Hepatocyte (in vitro differentiated cells): Measurements from ENCODE around the gene PGM1. TPM values are rescaled to one million over a fixed set of nuclear protein-coding genes. Genes with fewer than 3 reads are reported as not detected.

Experiments
- DNase-seq: peaks from one replicate; pipeline ENCODE4 v3.0.0-alpha.2; 2016; ENCODE audit warnings: low spot score
- H2AFZ ChIP-seq: fragments of 200-600 bp; sonication (generic); 2 replicates; pipeline ENCODE4 v1.6.0; 2016; ENCODE audit warnings: antibody characterized with exemption, mild to moderate bottlenecking
- H3K27ac ChIP-seq: fragments of 200-600 bp; sonication (generic); 2 replicates; pipeline ENCODE4 v1.5.1; 2016; ENCODE audit warnings: mild to moderate bottlenecking
- H3K27me3 ChIP-seq: fragments of 200-600 bp; sonication (generic); 2 replicates; pipeline ENCODE4 v1.6.1; 2016
- H3K36me3 ChIP-seq: fragments of 200-600 bp; sonication (generic); replicated peaks from 2 replicates; pipeline ENCODE4 v1.5.1; 2016; ENCODE audit warnings: low read depth; ENCODE audit not compliant: insufficient read depth
- H3K4me1 ChIP-seq: fragments of 200-600 bp; sonication (generic); 2 replicates; pipeline ENCODE4 v1.5.1; 2016; ENCODE audit warnings: mild to moderate bottlenecking, moderate library complexity; ENCODE audit not compliant: insufficient read depth
- H3K4me2 ChIP-seq: fragments of 200-600 bp; sonication (generic); 2 replicates; pipeline ENCODE4 v1.6.0; 2016
- H3K4me3 ChIP-seq: fragments of 200-600 bp; sonication (generic); 2 replicates; pipeline ENCODE4 v1.5.1; 2016; ENCODE audit warnings: mild to moderate bottlenecking
- H3K79me2 ChIP-seq: fragments of 200-600 bp; sonication (generic); 2 replicates; pipeline ENCODE4 v1.6.0; 2017; ENCODE audit warnings: mild to moderate bottlenecking
- H3K9me2 ChIP-seq: fragments of 200-600 bp; sonication (generic); replicated peaks from 2 replicates; pipeline ENCODE4 v1.6.0; 2017; ENCODE audit warnings: mild to moderate bottlenecking; ENCODE audit not compliant: insufficient read depth
- H3K9me3 ChIP-seq: fragments of 200-600 bp; sonication (generic); 2 replicates; pipeline ENCODE4 v1.5.1; 2016; ENCODE audit warnings: low read depth, mild to moderate bottlenecking
- H4K20me1 ChIP-seq: fragments of 200-600 bp; sonication (generic); 2 replicates; pipeline ENCODE4 v1.6.0; 2016; ENCODE audit warnings: mild to moderate bottlenecking; ENCODE audit not compliant: insufficient read depth, poor library complexity, severe bottlenecking
- EZH2 ChIP-seq: fragments of 200-600 bp; sonication (generic); IDR thresholded peaks from 2 replicates; pipeline ENCODE4 v1.6.1; 2016; ENCODE audit warnings: antibody characterized with exemption, mild to moderate bottlenecking, borderline replicate concordance
- EZH2phosphoT487 ChIP-seq: fragments of 200-600 bp; sonication (generic); IDR thresholded peaks from one replicate; pipeline ENCODE4 v1.6.1; 2018; ENCODE audit warnings: antibody characterized with exemption, mild to moderate bottlenecking, low read depth, moderate library complexity; ENCODE audit not compliant: unreplicated experiment, severe bottlenecking
- WGBS: methylation state at CpG from one replicate; pipeline ENCODE4 v1.1.6; 2016; ENCODE audit warnings: low lambda C conversion rate; ENCODE audit errors: missing lambda C conversion rate; 5-methylcytosine and 5-hydroxymethylcytosine counted together
- polyA plus RNA-seq: library from polyadenylated mRNA; unstranded; fragments of >200 nt; fragmentation: Nextera tagmentation; extraction: Ambion mirVana; gene quantifications from 2 replicates; pipeline ENCODE4 v1.2.1, GENCODE V29; 2016
- total RNA-seq: library from RNA; depleted of rRNA; stranded (reverse); fragments of >200 nt; gene quantifications from 2 replicates; pipeline ENCODE4 v1.2.3, GENCODE V29; 2014
- TF ChIP-seq, protein P1 (sequence below): fragments of 200-600 bp; sonication (generic); IDR thresholded peaks from 2 replicates; pipeline ENCODE4 v1.5.1; 2016; ENCODE audit warnings: antibody characterized with exemption, mild to moderate bottlenecking; ENCODE audit not compliant: poor library complexity

PGM1 gene
- total and polyA plus RNA-seq, 2 experiments from 2014 or later, result 85.0 to 88.9 TPM

DNA sequence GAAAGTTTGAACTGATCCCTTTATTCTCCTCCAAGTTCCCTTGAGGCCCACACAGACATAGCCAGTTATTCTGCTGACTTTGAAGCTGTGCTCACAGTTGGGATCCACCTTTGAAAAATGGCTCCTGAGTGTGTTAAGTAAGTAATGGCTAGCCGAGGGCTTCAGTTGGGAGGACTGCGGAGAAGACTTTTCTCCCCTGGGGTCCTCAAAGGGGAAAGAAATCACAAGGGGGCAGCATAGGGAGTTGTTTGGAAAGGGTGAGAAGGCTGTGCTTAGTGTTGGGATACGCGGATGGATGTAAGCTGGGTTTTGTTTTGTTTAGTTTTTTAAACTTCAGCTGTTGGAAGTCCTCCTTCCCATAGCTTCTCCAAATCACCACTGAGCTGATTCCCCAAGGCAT lies 8.3 kb downstream of the PGM1 start:
- Histone ChIP-seq H4K20me1 (no peaks in the 10 kb centered on the region), H3K4me1 (no peaks in the 10 kb centered on the region), H3K4me2 (no peak overlapping the region), H3K27me3 (no peaks in the 10 kb centered on the region), H3K4me3 (no peak overlapping the region), H2AFZ (no peak overlapping the region), H3K36me3 (no peaks in the 10 kb centered on the region), H3K9me3 (no peaks in the 10 kb centered on the region), H3K27ac (no peak overlapping the region), H3K79me2 (peaks cover 39% of the 10 kb centered on the region), H3K9me2 (no peaks in the 10 kb centered on the region)
- 75% methylated on average over 4 of the region's 4 CpGs for WGBS
- TF ChIP-seq, protein P1, sequence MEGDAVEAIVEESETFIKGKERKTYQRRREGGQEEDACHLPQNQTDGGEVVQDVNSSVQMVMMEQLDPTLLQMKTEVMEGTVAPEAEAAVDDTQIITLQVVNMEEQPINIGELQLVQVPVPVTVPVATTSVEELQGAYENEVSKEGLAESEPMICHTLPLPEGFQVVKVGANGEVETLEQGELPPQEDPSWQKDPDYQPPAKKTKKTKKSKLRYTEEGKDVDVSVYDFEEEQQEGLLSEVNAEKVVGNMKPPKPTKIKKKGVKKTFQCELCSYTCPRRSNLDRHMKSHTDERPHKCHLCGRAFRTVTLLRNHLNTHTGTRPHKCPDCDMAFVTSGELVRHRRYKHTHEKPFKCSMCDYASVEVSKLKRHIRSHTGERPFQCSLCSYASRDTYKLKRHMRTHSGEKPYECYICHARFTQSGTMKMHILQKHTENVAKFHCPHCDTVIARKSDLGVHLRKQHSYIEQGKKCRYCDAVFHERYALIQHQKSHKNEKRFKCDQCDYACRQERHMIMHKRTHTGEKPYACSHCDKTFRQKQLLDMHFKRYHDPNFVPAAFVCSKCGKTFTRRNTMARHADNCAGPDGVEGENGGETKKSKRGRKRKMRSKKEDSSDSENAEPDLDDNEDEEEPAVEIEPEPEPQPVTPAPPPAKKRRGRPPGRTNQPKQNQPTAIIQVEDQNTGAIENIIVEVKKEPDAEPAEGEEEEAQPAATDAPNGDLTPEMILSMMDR, result no peak
- TF ChIP-seq EZH2, result no peak
- no peak for TF ChIP-seq EZH2phosphoT487
- no peak for DNase-seq

DNA sequence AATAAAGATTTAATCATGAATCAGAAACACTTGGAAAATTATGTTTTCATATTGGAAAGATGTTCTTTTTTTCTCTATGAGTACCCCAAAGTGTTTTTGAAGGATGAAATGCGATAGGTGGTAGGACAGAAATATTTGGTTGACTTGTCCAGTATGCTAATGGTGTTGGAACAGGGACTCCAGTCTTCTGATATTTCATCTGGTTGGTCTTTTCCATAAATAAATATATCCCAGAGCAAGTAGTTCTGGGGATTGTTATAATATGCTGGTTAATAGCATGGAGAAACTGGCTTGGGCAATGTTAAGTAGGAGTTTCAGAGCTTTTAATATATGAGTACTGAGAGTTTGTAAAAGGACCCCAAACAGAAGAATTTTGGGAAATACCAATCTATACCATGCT lies 8.7 kb downstream of the PGM1 start:
- no peak overlapping the region for H3K4me3 ChIP-seq
- H3K9me2 ChIP-seq, result no peaks in the 10 kb centered on the region
- TF ChIP-seq EZH2phosphoT487, result no peak
- TF ChIP-seq EZH2, result no peak
- no peak overlapping the region for H3K4me2 ChIP-seq
- no peaks in the 10 kb centered on the region for H4K20me1 ChIP-seq
- 97% methylated on average over 1 of the region's 1 CpG for WGBS
- no peaks in the 10 kb centered on the region for H3K27me3 ChIP-seq
- H3K79me2 ChIP-seq, result peaks cover 34% of the 10 kb centered on the region
- H3K27ac ChIP-seq, result no peak overlapping the region
- no peaks in the 10 kb centered on the region for H3K36me3 ChIP-seq
- H2AFZ ChIP-seq, result no peak overlapping the region
- H3K9me3 ChIP-seq, result no peaks in the 10 kb centered on the region
- H3K4me1 ChIP-seq, result no peaks in the 10 kb centered on the region
- no peak for DNase-seq

DNA sequence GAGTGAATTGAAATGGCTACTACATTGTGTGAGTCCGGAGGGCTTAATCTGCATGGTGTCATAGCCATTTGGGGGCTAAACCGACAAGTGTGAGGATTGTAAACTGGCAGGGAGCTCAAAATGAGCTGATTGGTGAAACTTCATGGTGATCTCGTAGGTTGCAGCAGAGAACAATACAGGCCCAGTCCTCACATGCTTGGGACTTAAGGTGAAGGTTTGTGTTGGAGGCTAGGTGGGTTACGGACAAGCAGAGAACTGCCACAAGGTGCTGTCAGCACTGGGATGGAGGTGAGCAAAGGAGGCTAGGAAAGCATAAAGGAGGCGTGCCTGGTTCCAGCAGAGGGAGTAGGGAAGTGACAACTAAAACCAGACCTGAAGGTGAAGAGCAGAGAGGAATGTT lies 9.4 kb downstream of the PGM1 start:
- Histone ChIP-seq H3K27ac (no peak overlapping the region), H3K79me2 (peaks cover 35% of the 10 kb centered on the region), H3K4me1 (no peaks in the 10 kb centered on the region), H3K36me3 (no peaks in the 10 kb centered on the region), H3K9me2 (no peaks in the 10 kb centered on the region), H3K9me3 (no peaks in the 10 kb centered on the region), H4K20me1 (no peaks in the 10 kb centered on the region), H3K4me3 (no peak overlapping the region), H3K4me2 (no peak overlapping the region), H2AFZ (no peak overlapping the region), H3K27me3 (no peaks in the 10 kb centered on the region)
- WGBS, result 89% methylated on average over 5 of the region's 5 CpGs
- TF ChIP-seq EZH2, result no peak
- TF ChIP-seq, protein P1, result no peak
- TF ChIP-seq EZH2phosphoT487, result no peak
- no peak for DNase-seq

DNA sequence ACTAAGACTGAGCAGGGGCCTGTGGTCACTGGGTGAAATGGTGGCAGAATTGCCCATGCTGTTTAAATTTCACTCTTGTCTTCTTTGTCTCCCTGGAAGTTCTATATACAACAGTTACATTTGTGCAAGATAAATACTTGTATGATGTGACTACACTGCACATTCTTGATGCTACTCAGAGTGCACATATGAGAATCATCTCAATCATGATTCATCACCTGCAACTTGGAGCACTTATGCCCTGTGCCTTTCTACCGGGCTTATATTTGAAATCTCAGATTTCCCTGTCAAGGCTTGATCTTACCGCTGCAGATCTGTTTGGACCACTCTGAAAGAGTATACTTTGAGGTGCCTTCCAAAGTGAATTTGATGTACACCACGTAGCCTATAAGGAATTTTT lies 10.6 kb downstream of the PGM1 start:
- no peaks in the 10 kb centered on the region for H3K4me1 ChIP-seq
- TF ChIP-seq, protein P1, result no peak
- no peak for TF ChIP-seq EZH2
- no peak for TF ChIP-seq EZH2phosphoT487
- H4K20me1 ChIP-seq, result no peaks in the 10 kb centered on the region
- H3K27ac ChIP-seq, result no peak overlapping the region
- no peak for DNase-seq
- H2AFZ ChIP-seq, result no peak overlapping the region
- peaks cover 39% of the 10 kb centered on the region for H3K79me2 ChIP-seq
- no peaks in the 10 kb centered on the region for H3K9me2 ChIP-seq
- no peak overlapping the region for H3K4me3 ChIP-seq
- no peaks in the 10 kb centered on the region for H3K9me3 ChIP-seq
- no peaks in the 10 kb centered on the region for H3K27me3 ChIP-seq
- H3K4me2 ChIP-seq, result no peak overlapping the region
- no peaks in the 10 kb centered on the region for H3K36me3 ChIP-seq
- WGBS, result 92% methylated on average over 3 of the region's 3 CpGs
